Mesothelial cell of epicardium (in vitro differentiated cells): ENCODE results near the gene TBX18. TPM values are rescaled to one million over a fixed set of nuclear protein-coding genes. Genes with fewer than 3 reads are reported as not detected.

Experiments
- DNase-seq, 2 experiments: peaks; one replicate each; pipeline ENCODE4 v3.0.0; 2021; ENCODE audit warnings: low spot score in 2 of 2; ENCODE audit not compliant: unreplicated experiment in 2 of 2
- H3K27ac Mint-ChIP-seq: 2 replicates; pipeline ENCODE4 v1.8.0; 2021; ENCODE audit warnings: mixed read lengths
- H3K27me3 Mint-ChIP-seq: 2 replicates; pipeline ENCODE4 v1.8.0; 2021; ENCODE audit warnings: low read depth, mixed read lengths
- H3K36me3 Mint-ChIP-seq: 2 replicates; pipeline ENCODE4 v1.8.0; 2021; ENCODE audit warnings: mixed read lengths
- H3K4me1 Mint-ChIP-seq: 2 replicates; pipeline ENCODE4 v1.8.0; 2021; ENCODE audit warnings: mixed read lengths
- H3K4me3 Mint-ChIP-seq: 2 replicates; pipeline ENCODE4 v1.8.0; 2021; ENCODE audit warnings: mild to moderate bottlenecking, moderate library complexity, mixed read lengths
- H3K9me3 Mint-ChIP-seq: 2 replicates; pipeline ENCODE4 v1.8.0; 2021; ENCODE audit warnings: mixed read lengths
- total RNA-seq: library from RNA; stranded (reverse); gene quantifications from 3 replicates; pipeline ENCODE4 v1.2.1, GENCODE V29; 2021
- TF ChIP-seq, protein P1 (sequence below): fragments of 200-600 bp; sonication (generic); IDR thresholded peaks from one replicate; pipeline ENCODE4 v1.5.0; 2021; ENCODE audit warnings: antibody characterized with exemption; ENCODE audit not compliant: unreplicated experiment

TBX18 gene
- total RNA-seq, 1 donor from 2014 or later = 12.8 TPM

DNA sequence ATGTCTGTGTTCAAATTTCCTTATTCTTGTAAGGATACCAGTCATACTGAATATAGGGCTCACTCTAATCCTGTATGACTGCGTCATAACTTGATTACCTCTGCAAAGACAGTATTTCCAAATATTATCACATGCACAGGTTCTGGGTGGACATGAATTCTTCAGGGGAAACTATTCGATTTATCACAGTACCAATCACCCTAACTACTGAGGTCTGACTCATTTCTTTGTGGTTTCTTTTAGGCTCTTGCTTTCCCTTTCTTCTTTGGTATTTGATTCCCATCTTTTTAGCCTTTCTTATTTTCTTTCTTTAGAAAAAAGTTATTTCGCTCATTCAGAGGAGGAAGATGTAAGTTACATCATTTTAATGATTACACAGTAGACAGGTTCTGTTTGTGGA lies 40.3 kb upstream of the TBX18 start:
- TF ChIP-seq, protein P1, sequence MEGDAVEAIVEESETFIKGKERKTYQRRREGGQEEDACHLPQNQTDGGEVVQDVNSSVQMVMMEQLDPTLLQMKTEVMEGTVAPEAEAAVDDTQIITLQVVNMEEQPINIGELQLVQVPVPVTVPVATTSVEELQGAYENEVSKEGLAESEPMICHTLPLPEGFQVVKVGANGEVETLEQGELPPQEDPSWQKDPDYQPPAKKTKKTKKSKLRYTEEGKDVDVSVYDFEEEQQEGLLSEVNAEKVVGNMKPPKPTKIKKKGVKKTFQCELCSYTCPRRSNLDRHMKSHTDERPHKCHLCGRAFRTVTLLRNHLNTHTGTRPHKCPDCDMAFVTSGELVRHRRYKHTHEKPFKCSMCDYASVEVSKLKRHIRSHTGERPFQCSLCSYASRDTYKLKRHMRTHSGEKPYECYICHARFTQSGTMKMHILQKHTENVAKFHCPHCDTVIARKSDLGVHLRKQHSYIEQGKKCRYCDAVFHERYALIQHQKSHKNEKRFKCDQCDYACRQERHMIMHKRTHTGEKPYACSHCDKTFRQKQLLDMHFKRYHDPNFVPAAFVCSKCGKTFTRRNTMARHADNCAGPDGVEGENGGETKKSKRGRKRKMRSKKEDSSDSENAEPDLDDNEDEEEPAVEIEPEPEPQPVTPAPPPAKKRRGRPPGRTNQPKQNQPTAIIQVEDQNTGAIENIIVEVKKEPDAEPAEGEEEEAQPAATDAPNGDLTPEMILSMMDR = no peak
- Mint-ChIP-seq H3K9me3 (no peaks in the 10 kb centered on the region), H3K27ac (no peak overlapping the region), H3K4me1 (no peaks in the 10 kb centered on the region), H3K36me3 (no peaks in the 10 kb centered on the region), H3K27me3 (peaks cover 12% of the 10 kb centered on the region), H3K4me3 (no peak overlapping the region)
- no peak for DNase-seq

DNA sequence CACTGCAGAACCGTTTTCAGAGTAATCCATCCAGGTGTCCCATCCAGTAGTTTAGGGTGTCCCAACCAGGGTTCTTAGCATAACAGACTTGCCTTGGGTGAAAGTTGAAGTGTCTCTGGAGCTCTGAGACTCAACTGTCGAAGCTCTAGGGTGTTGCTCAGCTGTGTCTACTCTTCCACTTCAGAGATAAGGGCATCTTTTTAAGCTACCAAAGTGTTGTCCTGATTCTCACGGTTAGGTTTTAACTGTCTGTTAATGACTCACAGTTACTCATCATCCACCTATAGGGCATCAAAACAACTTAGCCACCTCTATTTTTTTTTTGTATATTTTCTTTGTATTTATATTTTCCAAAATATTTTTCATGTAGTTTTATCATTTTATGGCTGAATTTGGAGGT lies 36.9 kb upstream of the TBX18 start:
- no peaks in the 10 kb centered on the region for H3K4me1 Mint-ChIP-seq

DNA sequence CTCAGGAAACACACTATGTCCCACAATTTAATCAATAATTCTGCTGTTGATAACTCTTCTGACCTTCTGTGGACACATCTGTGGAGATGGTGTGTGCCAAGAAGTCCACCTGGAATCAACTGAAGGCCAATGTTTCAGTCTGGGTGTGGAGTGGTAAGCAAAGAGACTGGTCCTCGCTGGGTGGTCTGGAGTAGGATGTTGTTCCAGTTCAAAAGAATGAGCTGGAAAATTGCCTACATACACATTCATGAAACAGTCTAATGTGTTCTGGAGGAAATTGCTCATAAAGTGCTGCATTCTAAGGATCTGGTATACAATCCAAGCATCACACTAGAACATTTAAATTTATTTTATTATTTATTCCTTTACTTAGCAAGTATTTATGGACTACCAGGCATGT lies 33.9 kb upstream of the TBX18 start:
- Mint-ChIP-seq H3K27ac (no peak overlapping the region), H3K4me3 (no peak overlapping the region), H3K4me1 (no peaks in the 10 kb centered on the region), H3K36me3 (no peaks in the 10 kb centered on the region), H3K27me3 (peaks cover 1% of the 10 kb centered on the region), H3K9me3 (peaks cover 16% of the 10 kb centered on the region)
- DNase-seq = no peak
- TF ChIP-seq, protein P1 = no peak

More for the DNA sequence above, 36.9 kb upstream of the TBX18 start:
- TF ChIP-seq, protein P1 = no peak
- Mint-ChIP-seq H3K4me3 (no peak overlapping the region), H3K36me3 (no peaks in the 10 kb centered on the region), H3K9me3 (peaks cover 8% of the 10 kb centered on the region), H3K27ac (no peak overlapping the region), H3K27me3 (peaks cover 9% of the 10 kb centered on the region)
- DNase-seq = no peak

DNA sequence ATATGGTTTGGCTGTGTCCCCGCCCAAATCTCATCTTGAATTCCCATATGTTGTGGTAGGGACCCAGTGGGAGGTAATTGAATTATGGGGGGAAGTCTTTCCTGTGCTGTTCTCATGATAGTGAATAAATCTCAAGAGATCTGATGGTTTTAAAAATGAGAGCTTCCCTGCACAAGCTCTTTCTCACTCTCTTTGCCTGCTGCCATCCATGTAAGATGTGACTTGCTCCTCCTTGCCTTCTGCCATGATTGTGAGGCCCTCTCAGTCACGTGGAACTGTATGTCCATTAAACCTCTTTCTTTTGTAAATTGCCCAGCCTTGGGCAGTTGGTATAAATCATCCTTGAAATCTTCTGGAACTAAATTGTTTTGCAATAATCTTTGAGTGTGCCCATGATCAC lies 31.9 kb upstream of the TBX18 start:
- no peak for DNase-seq
- TF ChIP-seq, protein P1 = no peak
- no peak overlapping the region for H3K4me3 Mint-ChIP-seq
- H3K9me3 Mint-ChIP-seq = peaks cover 16% of the 10 kb centered on the region
- H3K27me3 Mint-ChIP-seq = no peaks in the 10 kb centered on the region
- H3K4me1 Mint-ChIP-seq = no peaks in the 10 kb centered on the region
- no peak overlapping the region for H3K27ac Mint-ChIP-seq
- no peaks in the 10 kb centered on the region for H3K36me3 Mint-ChIP-seq

DNA sequence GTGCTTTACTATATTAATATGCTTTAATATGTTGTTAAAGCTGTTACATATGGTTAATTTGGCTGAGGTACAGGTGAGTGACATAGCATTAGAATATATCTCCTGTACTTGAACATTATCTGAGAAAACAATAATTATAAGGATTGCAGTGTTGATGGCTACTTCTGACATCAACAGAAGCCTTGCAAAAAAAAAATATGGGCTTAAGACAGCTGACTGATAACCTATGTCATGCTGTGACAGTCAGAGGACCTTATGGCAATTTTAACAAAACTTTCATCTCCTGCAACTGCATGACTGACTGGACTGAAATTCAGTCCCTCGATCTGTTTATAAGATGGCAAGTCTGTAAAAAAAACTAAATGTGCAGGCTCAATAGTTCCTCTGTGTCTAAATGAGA lies 27.5 kb upstream of the TBX18 start:
- no peak overlapping the region for H3K4me3 Mint-ChIP-seq
- DNase-seq = no peak

More for the DNA sequence above, 27.5 kb upstream of the TBX18 start:
- Mint-ChIP-seq H3K27ac (no peak overlapping the region), H3K9me3 (peaks cover 21% of the 10 kb centered on the region), H3K36me3 (no peaks in the 10 kb centered on the region), H3K27me3 (peaks cover 7% of the 10 kb centered on the region), H3K4me1 (no peaks in the 10 kb centered on the region)
- TF ChIP-seq, protein P1 = no peak
